Esophagus squamous epithelium (tissue), 5 donors: ENCODE results near the gene TUBA3E. TPM values are rescaled to one million over a fixed set of nuclear protein-coding genes. Genes with fewer than 3 reads are reported as not detected.
"Not testable (repeated sequence)": the region's sequence is repeated elsewhere in the genome, so short reads cannot be mapped to it uniquely, and the experiment has no call there.

Source experiments
- DNase-seq: peaks from one replicate; lab custom pipeline; 2025; lab: John Stamatoyannopoulos, UW
- H3K27ac ChIP-seq, 4 donors: fragments of 200-600 bp; sonication (generic); one replicate each; pipeline ENCODE4 v1.5.1; 2016 to 2019; ENCODE audit warnings: mild to moderate bottlenecking in 1 of 4
- H3K27me3 ChIP-seq, 4 donors: fragments of 200-600 bp; sonication (generic); 1 replicate in 3 of 4; 2 replicates in 1 of 4; pipeline versions ENCODE4 v1.5.1 to v1.6.0; 2017 to 2021; ENCODE audit warnings: antibody characterized with exemption in 1 of 4
- H3K36me3 ChIP-seq, 3 donors: fragments of 200-600 bp; sonication (generic); one replicate each; pipeline ENCODE4 v1.5.1; 2016 to 2019
- H3K4me1 ChIP-seq, 3 donors: fragments of 200-600 bp; sonication (generic); one replicate each; pipeline ENCODE4 v1.5.1; 2017 to 2019
- H3K4me3 ChIP-seq, 4 donors: fragments of 200-600 bp; sonication (generic); 1 replicate in 3 of 4; 2 replicates in 1 of 4; pipeline ENCODE4 v1.5.1; 2016 to 2019; ENCODE audit warnings: mild to moderate bottlenecking in 2 of 4, moderate library complexity in 1 of 4
- H3K9me3 ChIP-seq, 3 donors: fragments of 200-600 bp; sonication (generic); one replicate each; pipeline ENCODE4 v1.5.1; 2016 to 2019
- POLR2A ChIP-seq, 4 donors: fragments of 450-650 bp; IDR thresholded peaks; one replicate each; pipeline ENCODE4 v1.6.1; 2017; ENCODE audit warnings: antibody characterized with exemption in 4 of 4, mild to moderate bottlenecking in 4 of 4, moderate library complexity in 3 of 4
- WGBS, 2 donors: methylation state at CpG; one replicate each; pipeline ENCODE4 v1.1.5; 2018; 5-methylcytosine and 5-hydroxymethylcytosine counted together
- intact Hi-C: fragments of 100-400 bp; cut with DNase I; formaldehyde crosslinking; loops from one replicate; pipeline ENCODE4 v1.15.0; 2022
- total RNA-seq, 4 donors: library from RNA; depleted of rRNA; stranded (reverse); fragments of >200 nt; gene quantifications; one replicate each; pipeline ENCODE4 v1.1.0, GENCODE V29; 2016
- TF ChIP-seq, protein P1 (sequence below), 6 experiments: fragments of 450-650 bp in 4 of 6; fragments of 200-600 bp in 2 of 6; sonication (generic) in 2 of 6; IDR thresholded peaks; one replicate each; pipeline ENCODE4 v1.5.1; 2016 to 2019; ENCODE audit warnings: antibody characterized with exemption in 6 of 6, mild to moderate bottlenecking in 4 of 6, moderate library complexity in 4 of 6
- donor health status: DM: yes; HTN: yes; CAD: no.

TUBA3E gene
- total RNA-seq, 4 donors from 2014 or later = not detected

- intact Hi-C loops = no loop called here
- no peak for DNase-seq
- peaks cover 0 to 66% (median 4%) of the 10 kb centered on the region in 3 donors for H3K36me3 ChIP-seq
- H3K4me1 ChIP-seq = no peaks in the 10 kb centered on the region
- WGBS, 2 donors = 93 to 100% methylated on average over 3 to 16 of the region's 29 CpGs
- H3K27ac ChIP-seq = no peak overlapping the region
- no peak overlapping the region for H3K4me3 ChIP-seq
- no peaks in the 10 kb centered on the region for H3K27me3 ChIP-seq
- TF ChIP-seq, protein P1, sequence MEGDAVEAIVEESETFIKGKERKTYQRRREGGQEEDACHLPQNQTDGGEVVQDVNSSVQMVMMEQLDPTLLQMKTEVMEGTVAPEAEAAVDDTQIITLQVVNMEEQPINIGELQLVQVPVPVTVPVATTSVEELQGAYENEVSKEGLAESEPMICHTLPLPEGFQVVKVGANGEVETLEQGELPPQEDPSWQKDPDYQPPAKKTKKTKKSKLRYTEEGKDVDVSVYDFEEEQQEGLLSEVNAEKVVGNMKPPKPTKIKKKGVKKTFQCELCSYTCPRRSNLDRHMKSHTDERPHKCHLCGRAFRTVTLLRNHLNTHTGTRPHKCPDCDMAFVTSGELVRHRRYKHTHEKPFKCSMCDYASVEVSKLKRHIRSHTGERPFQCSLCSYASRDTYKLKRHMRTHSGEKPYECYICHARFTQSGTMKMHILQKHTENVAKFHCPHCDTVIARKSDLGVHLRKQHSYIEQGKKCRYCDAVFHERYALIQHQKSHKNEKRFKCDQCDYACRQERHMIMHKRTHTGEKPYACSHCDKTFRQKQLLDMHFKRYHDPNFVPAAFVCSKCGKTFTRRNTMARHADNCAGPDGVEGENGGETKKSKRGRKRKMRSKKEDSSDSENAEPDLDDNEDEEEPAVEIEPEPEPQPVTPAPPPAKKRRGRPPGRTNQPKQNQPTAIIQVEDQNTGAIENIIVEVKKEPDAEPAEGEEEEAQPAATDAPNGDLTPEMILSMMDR (IDR thresholded peaks at IDR 0.05) = no peak
- TF ChIP-seq POLR2A (IDR thresholded peaks at IDR 0.05) = no peak
- H3K9me3 ChIP-seq = no peaks in the 10 kb centered on the region
Measured at GRCh38 chr2:130154773-130155765, 43.2 kb downstream of the TUBA3E start.

GRCh38 chr2:130154423-130154770 lies 43.8 kb downstream of the TUBA3E start:
- H3K27ac ChIP-seq, H3K4me1 ChIP-seq, intact Hi-C loops, H3K27me3 ChIP-seq, DNase-seq, H3K4me3 ChIP-seq, H3K9me3 ChIP-seq: not testable (repeated sequence)
- H3K36me3 ChIP-seq = peaks cover 0 to 59% (median 4%) of the 10 kb centered on the region in 3 donors
- WGBS, 2 donors = no CpG with 5 or more reads among the region's 8 CpGs

- DNase-seq, H3K9me3 ChIP-seq, H3K4me1 ChIP-seq, H3K27ac ChIP-seq, intact Hi-C loops, H3K27me3 ChIP-seq, H3K4me3 ChIP-seq: not testable (repeated sequence)
- WGBS, 2 donors = 86 to 87% methylated on average over 6 to 10 of the region's 23 CpGs
- peaks cover 0 to 54% (median 4%) of the 10 kb centered on the region in 3 donors for H3K36me3 ChIP-seq
Measured at GRCh38 chr2:130153721-130154422, 44.4 kb downstream of the TUBA3E start.

GRCh38 chr2:130152816-130153595 lies 45.2 kb downstream of the TUBA3E start:
- DNase-seq = no peak
- TF ChIP-seq, protein P1 (IDR thresholded peaks at IDR 0.05) = no peak
- TF ChIP-seq POLR2A (IDR thresholded peaks at IDR 0.05) = no peak
- 80% methylated on average over 1 of the region's 25 CpGs; no CpG with 5 or more reads in 1 of the 2 donors for WGBS, 2 donors
- H3K36me3 ChIP-seq = peaks cover 0 to 45% (median 4%) of the 10 kb centered on the region in 3 donors
- intact Hi-C loops = no loop called here
- no peaks in the 10 kb centered on the region for H3K9me3 ChIP-seq
- no peaks in the 10 kb centered on the region for H3K4me1 ChIP-seq
- H3K4me3 ChIP-seq = no peak overlapping the region
- H3K27ac ChIP-seq = no peak overlapping the region
- H3K27me3 ChIP-seq = no peaks in the 10 kb centered on the region

DNA sequence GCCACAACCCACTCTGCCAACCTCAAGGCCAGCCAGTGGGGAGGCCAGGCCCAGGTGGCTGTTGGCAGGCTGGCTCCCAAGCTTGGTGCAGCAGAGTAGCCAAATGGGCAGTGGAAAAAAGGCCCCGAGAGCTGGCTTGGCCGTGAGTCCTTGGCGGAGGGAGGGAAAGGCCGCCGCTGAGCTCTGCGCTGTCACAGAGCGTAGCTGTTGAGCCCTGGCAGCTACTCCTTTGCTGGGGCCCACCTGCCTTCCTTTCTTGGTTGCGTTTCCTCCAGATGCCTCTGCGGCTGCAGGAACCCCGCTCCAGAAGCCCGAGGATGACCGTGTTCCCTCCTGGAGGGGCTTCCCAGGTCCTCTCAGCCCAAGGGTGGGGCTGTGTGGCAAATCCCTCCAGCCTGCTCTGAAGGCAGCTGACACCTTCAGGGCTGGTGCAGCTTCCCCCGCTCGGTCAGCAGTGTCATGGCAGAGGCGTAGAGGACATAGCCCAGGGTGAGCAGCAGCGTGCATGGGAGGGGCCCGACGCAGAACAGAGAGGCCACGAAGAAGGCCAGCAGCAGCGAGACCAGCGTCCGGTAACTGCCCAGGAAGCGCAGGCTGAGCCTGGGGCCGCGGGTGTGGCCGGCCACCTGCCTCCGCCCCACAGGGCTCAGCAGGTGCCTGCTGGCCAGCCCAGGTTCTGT lies 46.0 kb downstream of the TUBA3E start:
- intact Hi-C loops, H3K4me3 ChIP-seq, H3K27me3 ChIP-seq, H3K9me3 ChIP-seq, DNase-seq, H3K4me1 ChIP-seq, H3K27ac ChIP-seq: not testable (repeated sequence)
- H3K36me3 ChIP-seq = peaks cover 0 to 45% (median 4%) of the 10 kb centered on the region in 3 donors
- 40% methylated on average over 1 of the region's 27 CpGs; no CpG with 5 or more reads in 1 of the 2 donors for WGBS, 2 donors

DNA sequence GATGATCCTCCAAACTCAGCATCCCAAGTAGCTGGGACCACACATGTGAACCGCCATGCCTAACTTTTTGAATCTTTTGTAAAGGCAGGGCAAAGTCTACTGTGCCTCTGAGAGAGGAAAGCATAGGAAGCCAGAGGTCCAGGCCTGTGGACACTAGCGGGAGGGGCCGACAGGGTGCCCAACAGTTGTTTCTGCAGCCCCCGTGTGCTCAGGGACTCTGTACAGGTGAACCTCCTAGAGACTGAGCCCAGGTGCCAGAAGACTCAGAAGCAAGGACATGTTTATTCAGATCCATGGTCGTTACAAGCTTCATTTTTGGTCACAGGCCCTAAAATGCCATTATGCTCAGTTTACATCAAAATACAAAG lies 47.1 kb downstream of the TUBA3E start:
- intact Hi-C loops, H3K9me3 ChIP-seq, H3K27ac ChIP-seq, H3K4me1 ChIP-seq, H3K27me3 ChIP-seq, DNase-seq, H3K4me3 ChIP-seq: not testable (repeated sequence)
- WGBS, 2 donors = 50 to 66% methylated on average over 1 to 3 of the region's 5 CpGs
- H3K36me3 ChIP-seq = peaks cover 0 to 45% (median 4%) of the 10 kb centered on the region in 3 donors
